GM19239 (cell line): ENCODE measurements around the gene MOGAT2.
"Not testable (repeated sequence)": the region's sequence is repeated elsewhere in the genome, so short reads cannot be mapped to it uniquely, and the experiment has no call there.

Experiments
- DNase-seq: peaks from one replicate; pipeline ENCODE4 v3.0.0; 2011; ENCODE audit warnings: low spot score; ENCODE audit not compliant: insufficient read length
- FAIRE-seq: peaks from 2 replicates; lab custom pipeline; 2011; peaks lifted over from hg19 to GRCh38; lab: Jason Lieb, UNC

Gene MOGAT2

DNA sequence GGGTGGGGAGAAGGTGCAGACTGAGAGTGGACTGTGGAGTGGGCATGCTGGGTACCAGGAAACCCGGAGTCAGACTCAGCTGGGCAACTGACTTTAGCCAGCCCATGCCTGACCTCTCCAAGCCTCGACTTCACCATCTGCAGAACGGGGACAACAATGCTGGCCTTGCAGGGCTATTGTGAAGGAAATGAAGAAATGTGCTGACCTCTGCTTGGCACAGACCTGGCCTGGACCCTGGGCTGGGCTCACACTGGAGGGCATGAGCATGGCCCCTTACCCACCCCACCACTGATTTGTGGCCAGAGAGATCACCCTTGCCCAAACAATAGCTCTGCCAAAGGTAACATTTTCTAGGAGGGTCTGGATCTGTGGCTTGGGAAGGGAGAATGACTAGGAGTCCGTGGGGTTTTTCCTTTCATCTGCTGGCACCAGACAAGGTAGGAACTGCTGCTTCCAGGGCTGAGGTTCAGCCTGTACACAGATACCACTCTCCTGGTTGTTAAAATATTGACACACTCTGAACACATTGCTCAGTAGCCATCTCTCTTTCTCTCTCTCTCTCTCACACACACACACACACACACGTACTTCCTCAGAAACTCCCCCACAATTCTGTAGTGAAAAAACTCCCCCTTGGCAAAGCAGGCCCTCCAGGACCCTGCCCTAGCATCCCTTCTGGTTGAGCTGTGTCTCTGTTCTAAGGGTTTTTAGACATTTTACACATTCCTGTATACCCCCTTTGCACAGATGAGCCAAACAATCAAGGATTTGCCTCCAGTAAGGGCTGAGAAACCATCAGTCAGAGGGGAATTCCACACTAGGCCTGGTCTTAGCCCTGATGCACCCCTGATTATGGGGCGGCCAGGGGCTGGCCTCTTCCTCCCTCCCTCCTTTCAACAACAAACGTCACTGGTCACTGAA, 1.0 kb downstream of the MOGAT2 start:
- FAIRE-seq (no peak), DNase-seq (no peak)

DNA sequence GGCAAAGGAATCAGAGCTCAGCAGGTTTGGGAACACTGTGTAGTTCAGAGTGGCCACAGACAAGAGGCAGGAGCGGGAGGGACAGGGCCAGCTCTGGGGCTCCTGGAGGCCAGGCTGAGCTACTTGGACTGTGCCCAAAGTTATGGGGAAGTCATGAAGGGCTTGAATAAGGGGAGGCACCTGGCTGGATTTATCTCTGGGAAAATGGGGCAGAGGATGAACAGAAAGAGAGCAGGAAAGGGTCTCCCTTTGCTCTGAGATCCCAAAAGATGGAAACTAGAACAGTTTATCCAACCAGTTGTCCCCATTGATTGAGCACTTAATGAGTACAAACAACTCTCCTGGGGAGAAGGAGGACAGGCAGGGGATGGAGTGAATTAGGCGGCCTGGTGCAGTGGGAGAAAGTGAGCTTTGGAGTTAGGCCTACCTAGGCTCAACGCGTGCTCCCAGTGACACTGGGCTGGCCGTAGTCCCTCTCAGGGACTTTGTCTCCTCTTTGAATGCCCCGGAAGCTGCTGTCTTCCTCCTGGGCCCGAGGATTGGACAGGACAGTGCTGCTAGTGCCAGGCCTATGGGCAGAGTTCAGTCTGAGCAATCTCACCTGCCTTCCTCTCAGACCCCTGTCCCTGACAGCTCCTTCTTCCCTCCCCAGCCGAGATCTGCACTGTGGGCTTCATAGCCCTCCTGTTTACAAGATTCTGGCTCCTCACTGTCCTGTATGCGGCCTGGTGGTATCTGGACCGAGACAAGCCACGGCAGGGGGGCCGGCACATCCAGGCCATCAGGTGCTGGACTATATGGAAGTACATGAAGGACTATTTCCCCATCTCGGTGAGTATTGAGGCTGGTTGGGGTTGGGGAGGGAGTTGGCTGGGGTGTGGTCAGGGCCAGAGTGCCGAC, 2.0 kb downstream of the MOGAT2 start:
- DNase-seq (no peak), FAIRE-seq (no peak)

DNA sequence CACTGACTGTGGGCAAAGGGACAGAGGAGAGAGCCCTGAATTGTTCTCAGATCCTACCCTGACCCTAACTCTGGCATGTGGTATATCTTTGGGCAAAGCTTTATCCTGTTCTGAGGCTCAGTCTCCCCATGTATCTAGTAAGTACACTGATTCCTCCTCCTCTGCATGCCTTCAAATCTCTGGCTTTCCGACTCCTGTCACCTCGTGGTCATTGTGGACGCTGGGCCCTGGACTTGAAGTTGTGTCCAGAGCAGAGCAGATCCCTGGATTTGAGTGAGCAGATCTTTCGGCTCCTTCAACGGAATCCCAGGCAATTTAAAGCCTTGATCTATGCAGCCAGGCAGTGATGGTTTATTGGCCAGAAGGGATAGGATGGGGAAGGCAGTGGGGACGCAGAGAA, 3.0 kb downstream of the MOGAT2 start:
- DNase-seq (no peak), FAIRE-seq (no peak)

DNA sequence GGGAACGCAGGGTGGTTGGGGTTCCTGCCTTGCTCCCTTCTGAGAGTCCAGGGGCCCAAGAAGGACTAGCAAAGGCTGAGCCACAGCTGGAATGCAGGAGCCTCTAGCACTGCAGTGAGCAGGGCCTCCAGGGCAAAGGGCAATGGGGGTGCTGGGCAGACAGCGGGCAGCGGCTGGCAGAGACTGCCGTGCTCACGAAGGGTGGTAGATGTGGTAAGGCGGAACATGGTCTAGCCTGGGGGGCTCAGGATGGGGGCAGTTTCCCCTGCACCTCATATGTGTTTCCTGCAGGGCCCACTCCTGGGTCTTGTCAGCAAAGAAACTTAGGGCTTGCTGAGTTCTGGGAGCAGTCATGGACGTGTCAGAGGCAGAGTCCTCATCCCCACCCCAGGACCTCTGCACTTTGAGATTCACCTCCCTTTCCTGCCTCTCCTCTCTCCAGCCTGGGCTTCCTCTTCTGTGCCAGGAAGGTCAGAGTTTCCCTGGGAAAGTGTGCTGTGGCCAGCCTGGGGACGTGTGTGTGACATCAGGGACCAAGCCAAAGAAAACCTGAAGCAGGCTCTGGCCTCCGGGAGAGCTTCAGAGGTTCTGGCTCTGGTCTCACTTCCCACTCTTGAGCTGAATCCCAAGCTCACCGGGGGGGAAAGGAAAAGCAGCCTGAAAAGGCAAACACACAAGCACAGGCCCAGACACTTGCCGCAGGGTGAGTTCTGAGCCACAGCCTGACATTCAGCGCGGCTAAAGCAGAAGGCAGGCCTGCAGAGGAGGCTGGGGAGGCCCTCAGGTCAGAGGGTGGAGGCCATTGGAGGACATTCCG, 4.4 kb downstream of the MOGAT2 start:
- FAIRE-seq (no peak), DNase-seq (no peak)

DNA sequence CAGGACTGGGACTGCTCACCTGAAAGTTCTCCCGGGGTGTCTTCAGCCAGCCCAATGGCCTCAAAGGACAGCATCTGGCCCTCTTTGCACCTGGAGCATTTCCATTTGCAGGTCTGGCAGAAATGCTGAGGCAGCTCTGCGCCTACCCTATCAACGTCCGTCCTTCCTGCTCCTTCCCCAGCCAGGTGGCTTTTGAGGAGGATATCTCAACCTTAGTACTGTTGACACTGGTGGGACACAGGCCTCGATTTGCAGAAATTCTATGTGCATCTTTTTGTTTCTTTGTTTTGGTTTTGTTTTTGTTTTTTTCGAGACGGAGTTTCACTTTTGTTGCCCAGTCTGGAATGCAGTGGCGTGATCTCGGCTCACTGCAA, 5.0 kb downstream of the MOGAT2 start:
- DNase-seq (no peak), FAIRE-seq (no peak)

DNA sequence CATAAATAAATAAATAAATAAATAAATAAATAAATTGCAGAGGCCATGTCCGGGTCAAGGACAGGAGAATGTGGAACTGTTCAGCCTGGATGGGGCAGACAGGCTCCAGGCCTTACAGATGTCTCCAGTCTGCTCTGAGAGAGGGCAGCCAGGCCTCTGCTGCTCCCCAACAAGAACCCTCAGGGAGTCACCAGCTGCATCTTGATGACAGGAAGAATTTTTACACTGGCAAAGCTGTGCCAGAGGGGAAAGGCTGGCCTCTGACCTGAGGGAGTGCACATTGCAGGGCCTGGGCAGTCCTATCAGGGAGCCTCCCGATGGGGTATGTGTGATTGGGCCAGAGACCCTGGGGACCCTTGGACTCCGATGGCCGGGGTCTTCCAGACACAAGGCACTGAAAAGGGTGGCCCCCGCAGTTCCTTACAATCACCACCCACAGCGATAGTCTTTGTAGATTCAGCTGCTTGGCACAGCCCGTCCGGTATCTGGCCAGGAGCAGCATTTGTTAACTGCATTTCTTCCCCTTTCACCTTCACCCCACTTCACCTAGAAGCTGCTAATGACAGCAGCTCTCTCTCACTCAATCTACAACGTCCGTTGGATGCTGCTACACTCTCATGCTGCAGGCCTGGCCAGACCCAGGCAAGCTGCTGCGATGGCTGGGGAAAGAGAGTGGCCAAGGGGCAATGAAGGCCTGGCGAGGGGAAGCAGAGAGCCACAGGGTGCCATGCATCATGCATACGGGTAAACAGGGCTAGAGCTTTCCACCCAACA, 8.1 kb downstream of the MOGAT2 start:
- FAIRE-seq (no peak), DNase-seq (no peak)

DNA sequence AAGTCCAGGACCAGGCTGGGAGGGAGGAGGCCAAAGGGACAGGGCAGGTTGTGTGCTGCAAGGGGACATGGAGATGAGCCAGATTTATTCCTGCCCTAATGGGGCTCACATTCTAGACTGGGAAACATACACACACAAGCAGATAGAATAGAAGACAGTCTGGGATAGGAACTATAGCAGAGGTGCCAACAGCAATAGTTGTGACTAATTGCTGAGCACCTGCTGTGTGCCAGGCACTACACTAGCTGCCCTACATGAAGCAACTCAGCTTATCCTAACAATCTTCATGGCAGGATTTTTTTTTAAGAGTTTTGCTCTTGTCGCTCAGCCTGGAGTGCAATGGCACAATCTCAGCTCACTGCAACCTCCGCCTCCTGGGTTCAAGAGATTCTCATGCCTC, 11.4 kb downstream of the MOGAT2 start:
- FAIRE-seq (no peak), DNase-seq (no peak)

DNA sequence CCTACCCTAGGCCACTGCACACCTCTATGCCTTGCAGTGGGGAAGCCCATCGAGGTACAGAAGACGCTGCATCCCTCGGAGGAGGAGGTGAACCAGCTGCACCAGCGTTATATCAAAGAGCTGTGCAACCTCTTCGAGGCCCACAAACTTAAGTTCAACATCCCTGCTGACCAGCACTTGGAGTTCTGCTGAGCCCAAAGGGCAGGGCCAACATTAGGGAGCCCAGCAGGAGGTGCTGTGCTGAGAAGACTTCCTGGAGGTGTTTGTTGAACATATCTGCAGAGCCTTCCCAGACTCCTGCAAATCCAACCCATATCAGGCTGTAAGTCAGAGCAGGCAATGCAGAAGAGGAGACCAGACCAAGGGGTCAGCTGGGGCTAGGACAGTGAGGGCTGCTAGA, 13.5 kb downstream of the MOGAT2 start:
- no peak for FAIRE-seq

DNA sequence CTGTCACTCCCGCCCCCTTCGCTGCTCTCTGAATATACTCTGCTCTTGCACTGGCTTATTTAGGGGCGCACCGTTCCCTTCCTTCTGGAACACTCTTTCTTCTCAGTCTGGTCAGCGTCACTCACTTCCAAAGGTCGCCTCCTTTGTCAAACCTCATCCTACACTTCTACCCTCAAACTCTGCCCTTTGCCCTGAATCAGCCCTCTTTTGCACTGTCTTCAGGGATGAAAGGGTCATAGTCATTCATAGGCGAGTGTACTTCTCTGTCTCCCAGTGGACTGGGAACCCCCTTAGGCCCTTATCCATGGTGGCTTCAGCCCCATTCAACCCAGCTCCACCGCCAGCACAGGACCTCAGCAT, 15.4 kb downstream of the MOGAT2 start:
- FAIRE-seq (no peak), DNase-seq (no peak)

More for the DNA sequence above, 13.5 kb downstream of the MOGAT2 start:
- no peak for DNase-seq

DNA sequence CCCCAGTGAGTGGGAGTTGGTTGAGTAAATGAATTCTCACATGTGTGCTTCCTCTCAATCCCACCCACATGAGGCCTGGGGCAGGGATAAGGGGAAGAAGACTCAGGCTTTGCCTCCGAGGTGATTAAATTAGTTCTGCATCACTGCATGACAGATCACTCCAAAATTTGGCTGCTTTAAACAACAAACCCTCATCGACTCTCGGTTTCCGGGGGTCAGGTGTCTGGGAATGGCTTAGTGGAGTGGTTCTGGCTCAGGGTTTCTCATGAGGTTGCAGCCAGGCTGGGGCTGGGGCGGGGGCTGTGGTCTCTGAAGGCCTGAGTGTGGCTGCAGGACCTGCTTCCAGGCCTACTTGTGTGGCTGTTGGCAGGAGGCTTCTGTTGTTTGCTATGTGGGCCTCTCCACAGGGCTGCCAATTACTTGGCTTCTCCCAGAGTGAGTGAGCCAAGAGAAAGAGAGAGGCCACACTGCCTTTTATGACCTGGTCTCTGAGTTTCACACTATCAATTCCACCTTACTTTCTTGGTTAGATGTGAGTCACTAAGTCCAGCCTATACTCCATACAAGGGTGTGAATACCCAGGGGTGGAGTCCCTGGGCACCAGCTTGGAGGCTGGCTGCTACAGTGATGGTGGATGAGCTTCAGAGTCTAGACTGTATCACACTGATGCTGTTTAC, 15.9 kb downstream of the MOGAT2 start:
- FAIRE-seq (no peak), DNase-seq (no peak)

DNA sequence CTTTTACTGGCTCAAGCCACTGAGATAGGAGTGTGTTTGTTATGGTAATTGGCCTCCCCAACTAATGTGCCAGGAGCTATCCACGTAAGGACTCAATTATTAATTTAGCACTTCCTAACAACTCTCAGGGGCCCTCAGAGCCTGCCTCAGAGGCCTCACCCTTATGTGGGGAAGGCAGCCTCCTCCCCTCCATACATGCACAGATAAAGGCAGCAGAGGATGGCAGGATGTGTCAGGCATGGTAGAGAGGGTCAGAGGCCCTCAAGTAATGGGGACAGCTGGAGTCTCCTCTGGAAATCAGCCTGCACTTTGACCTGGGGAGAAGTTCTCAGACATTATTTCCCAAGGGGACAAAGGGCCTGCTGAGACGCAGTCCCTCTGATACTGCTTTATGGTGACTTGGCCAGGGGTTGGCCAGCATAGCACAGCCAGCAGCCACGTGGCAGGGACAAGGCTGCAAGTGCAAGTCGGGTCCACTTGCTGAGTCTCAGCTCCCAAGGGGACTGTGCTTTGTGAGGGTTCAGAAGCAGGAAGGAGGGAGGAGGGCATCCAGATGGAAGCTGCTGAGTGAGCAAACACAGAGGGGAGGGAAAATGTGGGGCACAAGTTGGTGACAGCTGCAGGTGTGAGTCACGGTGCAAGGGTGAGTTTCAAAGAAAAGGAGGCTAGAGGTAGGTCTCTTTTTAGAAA, 17.0 kb downstream of the MOGAT2 start:
- no peak for DNase-seq
- no peak for FAIRE-seq

DNA sequence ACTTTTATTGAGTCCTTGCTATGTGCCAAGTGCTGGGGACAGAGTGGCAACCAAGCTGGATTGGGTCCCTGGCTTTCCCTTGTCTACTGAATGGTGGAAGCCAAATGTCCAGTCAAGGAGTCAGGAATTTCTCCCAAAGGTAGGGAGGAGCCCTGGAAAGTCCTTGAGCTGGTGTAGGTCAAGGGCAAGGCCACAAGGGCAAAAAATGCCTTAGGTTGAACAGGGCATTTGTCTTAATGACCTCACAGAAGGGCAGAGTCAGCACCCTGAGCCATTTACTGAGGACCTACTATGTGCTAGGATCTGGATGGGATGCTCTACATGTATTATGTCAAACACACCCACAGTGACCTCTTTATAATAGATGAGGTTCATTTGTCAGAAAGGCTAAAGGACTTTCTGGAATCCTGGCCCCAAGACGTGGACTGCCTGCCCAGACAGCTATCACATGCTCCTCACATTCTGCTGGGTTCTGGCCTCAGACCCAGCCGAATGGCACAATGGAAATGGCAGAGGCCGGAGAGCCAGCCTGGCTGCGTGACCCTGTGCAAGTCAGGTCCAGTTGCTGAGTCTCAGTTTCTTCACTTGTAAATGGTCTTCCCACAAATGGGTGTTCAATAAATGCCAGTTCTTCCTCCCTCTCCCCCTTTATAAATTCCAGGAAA, 17.7 kb downstream of the MOGAT2 start:
- DNase-seq (no peak), FAIRE-seq (no peak)

DNA sequence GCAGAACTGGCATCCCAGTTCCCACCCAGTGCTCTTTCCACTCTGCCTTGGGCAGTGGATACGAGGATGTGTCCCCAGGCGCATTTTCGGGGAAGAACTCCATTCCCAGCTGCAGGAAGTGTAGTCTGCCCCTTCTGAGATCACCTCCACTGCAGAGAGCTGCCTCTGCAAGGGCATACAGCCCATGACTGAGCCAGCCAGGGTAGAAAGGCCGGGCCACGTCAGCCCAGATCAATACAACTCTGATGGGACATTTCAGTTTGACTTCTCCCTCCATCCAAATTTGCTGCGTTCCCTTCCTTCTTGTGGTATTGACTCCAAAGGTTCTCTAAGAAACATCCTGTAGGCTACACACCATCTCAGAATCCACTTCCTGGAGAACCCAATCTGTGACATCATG, 19.7 kb downstream of the MOGAT2 start:
- no peak for DNase-seq
- FAIRE-seq: no peak

DNA sequence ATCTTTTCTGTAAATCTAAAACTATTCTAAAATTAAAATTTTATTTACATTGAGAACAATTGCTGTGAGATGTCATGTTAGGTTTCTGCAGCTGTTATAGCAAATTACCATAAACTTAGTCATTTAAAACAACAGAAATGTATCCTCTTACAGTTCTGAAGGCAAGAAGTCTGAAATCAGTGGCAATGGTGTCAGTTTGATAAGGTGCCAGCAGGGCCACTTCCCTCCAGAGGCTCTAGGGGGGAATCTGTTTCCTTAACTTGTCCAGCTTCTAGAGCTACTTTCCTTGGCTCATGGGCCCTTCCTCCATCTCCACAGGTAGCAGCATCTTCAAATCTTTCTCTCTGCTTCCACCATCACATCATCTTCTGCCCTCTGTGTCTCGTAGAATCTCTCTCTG, 23.0 kb downstream of the MOGAT2 start:
- DNase-seq (no peak), FAIRE-seq (no peak)

DNA sequence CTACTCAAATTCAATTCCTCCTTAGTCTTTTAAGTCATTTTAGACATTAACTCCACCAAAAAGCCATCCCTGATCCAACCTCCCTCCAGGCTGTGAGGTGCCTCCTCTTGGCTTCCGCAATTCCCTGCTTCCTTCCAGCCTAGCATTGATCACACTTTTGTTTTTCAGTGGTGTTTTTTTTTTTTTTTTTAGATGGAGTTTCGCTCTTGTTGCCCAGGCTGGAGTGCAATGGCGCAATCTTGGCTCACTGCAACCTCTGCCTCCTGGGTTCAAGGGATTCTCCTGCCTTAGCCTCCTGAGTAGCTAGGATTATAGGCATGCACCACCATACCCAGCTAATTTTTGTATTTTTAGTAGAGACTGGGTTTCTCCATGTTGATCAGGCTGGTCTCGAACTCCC, 25.5 kb downstream of the MOGAT2 start:
- not testable (repeated sequence) for FAIRE-seq, DNase-seq

DNA sequence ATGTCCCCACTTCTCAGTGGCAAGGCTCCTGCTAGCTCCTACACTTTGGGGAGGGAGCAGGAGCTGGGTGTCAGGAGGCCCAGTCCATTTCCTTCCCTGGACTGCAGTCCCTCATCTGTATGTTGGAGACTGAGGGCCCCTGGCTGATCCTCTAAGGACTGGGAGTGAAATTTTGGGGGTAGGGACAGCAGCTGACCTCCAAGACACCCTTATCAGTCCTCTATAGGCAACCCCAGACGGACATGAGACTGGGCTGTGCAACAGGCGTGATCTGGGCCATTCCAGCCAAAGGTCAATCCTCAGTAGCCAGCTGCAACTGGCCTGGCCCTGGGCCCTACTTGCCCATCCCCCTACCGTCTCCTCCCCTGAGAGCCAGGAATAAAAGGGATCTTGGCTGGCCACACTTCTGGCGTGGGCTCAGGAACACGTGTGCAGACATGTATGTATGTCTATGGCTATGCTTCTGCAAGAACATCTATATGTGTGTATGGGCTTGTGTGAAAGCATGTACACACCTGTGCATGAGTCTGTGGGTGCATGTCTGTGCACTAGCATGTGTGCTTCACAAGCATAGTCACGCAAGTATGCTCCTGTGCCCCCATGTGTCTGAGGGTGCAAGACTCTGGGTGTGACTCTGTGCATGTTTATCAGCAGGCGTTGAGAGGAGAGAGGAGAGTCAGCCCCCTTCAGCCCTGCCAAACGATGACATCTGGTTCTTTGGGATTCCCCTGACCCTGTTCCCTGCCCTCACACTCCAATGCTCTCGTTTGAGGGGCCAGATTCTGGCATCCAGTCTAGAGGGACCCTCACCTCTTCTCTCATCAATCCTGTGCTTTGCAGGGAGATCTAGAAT, 26.3 kb downstream of the MOGAT2 start:
- FAIRE-seq (no peak), DNase-seq (no peak)

DNA sequence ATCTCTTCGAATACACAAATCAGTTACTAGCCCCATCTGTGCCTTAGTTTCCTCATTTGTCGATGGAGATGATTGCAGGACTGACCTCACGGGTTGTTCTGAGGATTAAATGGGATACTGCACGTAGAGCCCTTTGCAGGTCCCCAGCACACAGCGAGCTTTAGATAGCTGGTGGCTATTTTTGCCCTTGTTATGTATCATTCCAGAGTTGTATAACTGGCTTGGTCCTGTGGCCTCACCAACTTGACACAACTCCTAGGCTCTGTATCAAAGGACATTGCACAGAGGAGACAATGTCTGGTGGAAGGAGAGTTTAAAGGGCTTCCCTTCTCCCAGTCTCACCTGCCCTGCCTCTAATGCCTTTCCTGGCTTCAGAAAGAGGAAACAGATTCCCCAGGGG, 28.2 kb downstream of the MOGAT2 start:
- DNase-seq: no peak
- FAIRE-seq: no peak
